ENCODE data around the gene PLA2G2C. TPM values are rescaled to one million over a fixed set of nuclear protein-coding genes. Genes with fewer than 3 reads are reported as not detected.

The PLA2G2C gene
- total and polyA plus RNA-seq, 2 experiments from 2014 or later, result not detected

DNA sequence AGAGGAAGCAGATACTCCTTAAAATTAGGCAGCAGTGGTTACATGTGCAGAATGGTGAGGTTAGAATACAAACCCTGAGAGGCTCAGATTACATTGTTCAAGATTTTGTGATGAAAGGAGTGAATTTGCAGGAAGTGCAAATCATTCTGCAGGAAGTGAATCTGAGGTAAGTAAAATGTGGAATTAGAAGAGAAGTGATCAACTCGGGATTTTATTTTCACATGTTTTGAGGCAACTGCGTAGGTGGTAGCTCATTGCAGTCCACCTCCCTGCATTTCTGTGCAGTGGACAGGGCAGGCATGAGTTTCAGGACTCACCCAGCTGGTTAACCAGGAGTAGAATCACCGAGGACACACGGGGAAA lies 2.1 kb upstream of the PLA2G2C start:
- H3F3A ChIP-seq (replicated peaks; ENCODE audit: low read depth), result no peaks in the 10 kb centered on the region
- no peak for DNase-seq (ENCODE audit: low spot score)
- H3K27me3 ChIP-seq (ENCODE audit: insufficient read depth), result peaks cover 13% of the 10 kb centered on the region
- no peak for ATAC-seq
- no peak overlapping the region for H3K27ac ChIP-seq (ENCODE audit: low read depth)
- TF ChIP-seq JUNB (IDR thresholded peaks at IDR 0.05; ENCODE audit: unreplicated experiment) (no peak), CREB1 (CRISPR knock-in tag; IDR thresholded peaks at IDR 0.05; ENCODE audit: low read depth) (no peak), ZNF114 (CRISPR knock-in tag; IDR thresholded peaks at IDR 0.05) (no peak)
- TF ChIP-seq, protein P1, sequence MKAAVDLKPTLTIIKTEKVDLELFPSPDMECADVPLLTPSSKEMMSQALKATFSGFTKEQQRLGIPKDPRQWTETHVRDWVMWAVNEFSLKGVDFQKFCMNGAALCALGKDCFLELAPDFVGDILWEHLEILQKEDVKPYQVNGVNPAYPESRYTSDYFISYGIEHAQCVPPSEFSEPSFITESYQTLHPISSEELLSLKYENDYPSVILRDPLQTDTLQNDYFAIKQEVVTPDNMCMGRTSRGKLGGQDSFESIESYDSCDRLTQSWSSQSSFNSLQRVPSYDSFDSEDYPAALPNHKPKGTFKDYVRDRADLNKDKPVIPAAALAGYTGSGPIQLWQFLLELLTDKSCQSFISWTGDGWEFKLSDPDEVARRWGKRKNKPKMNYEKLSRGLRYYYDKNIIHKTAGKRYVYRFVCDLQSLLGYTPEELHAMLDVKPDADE (IDR thresholded peaks at IDR 0.05), result no peak
- TF ChIP-seq, protein P2, sequence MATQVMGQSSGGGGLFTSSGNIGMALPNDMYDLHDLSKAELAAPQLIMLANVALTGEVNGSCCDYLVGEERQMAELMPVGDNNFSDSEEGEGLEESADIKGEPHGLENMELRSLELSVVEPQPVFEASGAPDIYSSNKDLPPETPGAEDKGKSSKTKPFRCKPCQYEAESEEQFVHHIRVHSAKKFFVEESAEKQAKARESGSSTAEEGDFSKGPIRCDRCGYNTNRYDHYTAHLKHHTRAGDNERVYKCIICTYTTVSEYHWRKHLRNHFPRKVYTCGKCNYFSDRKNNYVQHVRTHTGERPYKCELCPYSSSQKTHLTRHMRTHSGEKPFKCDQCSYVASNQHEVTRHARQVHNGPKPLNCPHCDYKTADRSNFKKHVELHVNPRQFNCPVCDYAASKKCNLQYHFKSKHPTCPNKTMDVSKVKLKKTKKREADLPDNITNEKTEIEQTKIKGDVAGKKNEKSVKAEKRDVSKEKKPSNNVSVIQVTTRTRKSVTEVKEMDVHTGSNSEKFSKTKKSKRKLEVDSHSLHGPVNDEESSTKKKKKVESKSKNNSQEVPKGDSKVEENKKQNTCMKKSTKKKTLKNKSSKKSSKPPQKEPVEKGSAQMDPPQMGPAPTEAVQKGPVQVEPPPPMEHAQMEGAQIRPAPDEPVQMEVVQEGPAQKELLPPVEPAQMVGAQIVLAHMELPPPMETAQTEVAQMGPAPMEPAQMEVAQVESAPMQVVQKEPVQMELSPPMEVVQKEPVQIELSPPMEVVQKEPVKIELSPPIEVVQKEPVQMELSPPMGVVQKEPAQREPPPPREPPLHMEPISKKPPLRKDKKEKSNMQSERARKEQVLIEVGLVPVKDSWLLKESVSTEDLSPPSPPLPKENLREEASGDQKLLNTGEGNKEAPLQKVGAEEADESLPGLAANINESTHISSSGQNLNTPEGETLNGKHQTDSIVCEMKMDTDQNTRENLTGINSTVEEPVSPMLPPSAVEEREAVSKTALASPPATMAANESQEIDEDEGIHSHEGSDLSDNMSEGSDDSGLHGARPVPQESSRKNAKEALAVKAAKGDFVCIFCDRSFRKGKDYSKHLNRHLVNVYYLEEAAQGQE (IDR thresholded peaks at IDR 0.05; ENCODE audit: unreplicated experiment), result no peak
- TF ChIP-seq, protein P3, sequence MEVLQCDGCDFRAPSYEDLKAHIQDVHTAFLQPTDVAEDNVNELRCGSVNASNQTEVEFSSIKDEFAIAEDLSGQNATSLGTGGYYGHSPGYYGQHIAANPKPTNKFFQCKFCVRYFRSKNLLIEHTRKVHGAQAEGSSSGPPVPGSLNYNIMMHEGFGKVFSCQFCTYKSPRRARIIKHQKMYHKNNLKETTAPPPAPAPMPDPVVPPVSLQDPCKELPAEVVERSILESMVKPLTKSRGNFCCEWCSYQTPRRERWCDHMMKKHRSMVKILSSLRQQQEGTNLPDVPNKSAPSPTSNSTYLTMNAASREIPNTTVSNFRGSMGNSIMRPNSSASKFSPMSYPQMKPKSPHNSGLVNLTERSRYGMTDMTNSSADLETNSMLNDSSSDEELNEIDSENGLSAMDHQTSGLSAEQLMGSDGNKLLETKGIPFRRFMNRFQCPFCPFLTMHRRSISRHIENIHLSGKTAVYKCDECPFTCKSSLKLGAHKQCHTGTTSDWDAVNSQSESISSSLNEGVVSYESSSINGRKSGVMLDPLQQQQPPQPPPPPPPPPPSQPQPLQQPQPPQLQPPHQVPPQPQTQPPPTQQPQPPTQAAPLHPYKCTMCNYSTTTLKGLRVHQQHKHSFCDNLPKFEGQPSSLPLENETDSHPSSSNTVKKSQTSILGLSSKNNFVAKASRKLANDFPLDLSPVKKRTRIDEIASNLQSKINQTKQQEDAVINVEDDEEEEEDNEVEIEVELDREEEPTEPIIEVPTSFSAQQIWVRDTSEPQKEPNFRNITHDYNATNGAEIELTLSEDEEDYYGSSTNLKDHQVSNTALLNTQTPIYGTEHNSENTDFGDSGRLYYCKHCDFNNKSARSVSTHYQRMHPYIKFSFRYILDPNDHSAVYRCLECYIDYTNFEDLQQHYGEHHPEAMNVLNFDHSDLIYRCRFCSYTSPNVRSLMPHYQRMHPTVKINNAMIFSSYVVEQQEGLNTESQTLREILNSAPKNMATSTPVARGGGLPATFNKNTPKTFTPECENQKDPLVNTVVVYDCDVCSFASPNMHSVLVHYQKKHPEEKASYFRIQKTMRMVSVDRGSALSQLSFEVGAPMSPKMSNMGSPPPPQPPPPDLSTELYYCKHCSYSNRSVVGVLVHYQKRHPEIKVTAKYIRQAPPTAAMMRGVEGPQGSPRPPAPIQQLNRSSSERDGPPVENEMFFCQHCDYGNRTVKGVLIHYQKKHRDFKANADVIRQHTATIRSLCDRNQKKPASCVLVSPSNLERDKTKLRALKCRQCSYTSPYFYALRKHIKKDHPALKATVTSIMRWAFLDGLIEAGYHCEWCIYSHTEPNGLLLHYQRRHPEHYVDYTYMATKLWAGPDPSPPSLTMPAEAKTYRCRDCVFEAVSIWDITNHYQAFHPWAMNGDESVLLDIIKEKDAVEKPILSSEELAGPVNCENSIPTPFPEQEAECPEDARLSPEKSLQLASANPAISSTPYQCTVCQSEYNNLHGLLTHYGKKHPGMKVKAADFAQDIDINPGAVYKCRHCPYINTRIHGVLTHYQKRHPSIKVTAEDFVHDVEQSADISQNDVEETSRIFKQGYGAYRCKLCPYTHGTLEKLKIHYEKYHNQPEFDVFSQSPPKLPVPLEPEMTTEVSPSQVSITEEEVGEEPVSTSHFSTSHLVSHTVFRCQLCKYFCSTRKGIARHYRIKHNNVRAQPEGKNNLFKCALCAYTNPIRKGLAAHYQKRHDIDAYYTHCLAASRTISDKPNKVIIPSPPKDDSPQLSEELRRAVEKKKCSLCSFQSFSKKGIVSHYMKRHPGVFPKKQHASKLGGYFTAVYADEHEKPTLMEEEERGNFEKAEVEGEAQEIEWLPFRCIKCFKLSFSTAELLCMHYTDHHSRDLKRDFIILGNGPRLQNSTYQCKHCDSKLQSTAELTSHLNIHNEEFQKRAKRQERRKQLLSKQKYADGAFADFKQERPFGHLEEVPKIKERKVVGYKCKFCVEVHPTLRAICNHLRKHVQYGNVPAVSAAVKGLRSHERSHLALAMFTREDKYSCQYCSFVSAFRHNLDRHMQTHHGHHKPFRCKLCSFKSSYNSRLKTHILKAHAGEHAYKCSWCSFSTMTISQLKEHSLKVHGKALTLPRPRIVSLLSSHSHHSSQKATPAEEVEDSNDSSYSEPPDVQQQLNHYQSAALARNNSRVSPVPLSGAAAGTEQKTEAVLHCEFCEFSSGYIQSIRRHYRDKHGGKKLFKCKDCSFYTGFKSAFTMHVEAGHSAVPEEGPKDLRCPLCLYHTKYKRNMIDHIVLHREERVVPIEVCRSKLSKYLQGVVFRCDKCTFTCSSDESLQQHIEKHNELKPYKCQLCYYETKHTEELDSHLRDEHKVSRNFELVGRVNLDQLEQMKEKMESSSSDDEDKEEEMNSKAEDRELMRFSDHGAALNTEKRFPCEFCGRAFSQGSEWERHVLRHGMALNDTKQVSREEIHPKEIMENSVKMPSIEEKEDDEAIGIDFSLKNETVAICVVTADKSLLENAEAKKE (CRISPR knock-in tag; IDR thresholded peaks at IDR 0.05), result no peak
- no peaks in the 10 kb centered on the region; the same call in 2 of the 3 replicates for H3K36me3 Mint-ChIP-seq (ENCODE audit: low read depth)
- H3K27me3 Mint-ChIP-seq (ENCODE audit: insufficient read depth, low read depth, poor library complexity), result peaks cover 16% of the 10 kb centered on the region
- H3K9me3 Mint-ChIP-seq, result 0 out of 3 replicates have a peak, but pooled peaks cover 3% of the 10 kb centered on the region
- no peak overlapping the region for H3K4me3 Mint-ChIP-seq
- H2AFZ ChIP-seq, result no peak overlapping the region
- no peaks in the 10 kb centered on the region for H3K36me3 ChIP-seq (ENCODE audit: insufficient read depth)
- H4K20me1 ChIP-seq (replicated peaks; ENCODE audit: insufficient read depth), result no peaks in the 10 kb centered on the region
- H3K27ac Mint-ChIP-seq, result no peak overlapping the region
- peaks cover 23% of the 10 kb centered on the region for H3K4me1 Mint-ChIP-seq
- H3K4me3 ChIP-seq, result no peak overlapping the region
- no peaks in the 10 kb centered on the region for H3K79me2 ChIP-seq (replicated peaks; ENCODE audit: insufficient read depth)
- no peaks in the 10 kb centered on the region for H3K9me2 ChIP-seq (ENCODE audit: insufficient read depth)
- H3K4me1 ChIP-seq (ENCODE audit: insufficient read depth), result peaks cover 9% of the 10 kb centered on the region
- H3K4me2 ChIP-seq, result no peak overlapping the region
